Stomach smooth muscle (tissue), 2 donors: ENCODE measurements around the gene LRMDA.

ENCODE experiments used
- H3K27ac ChIP-seq: one replicate; pipeline ENCODE4 v1.7.0; 2013; ENCODE audit warnings: mild to moderate bottlenecking, low read length, inconsistent platforms
- H3K27me3 ChIP-seq, 2 donors: one replicate each; pipeline ENCODE4 v1.7.0; 2013; ENCODE audit warnings: low read length in 2 of 2; ENCODE audit not compliant: insufficient read depth in 2 of 2, control insufficient read depth in 1 of 2
- H3K36me3 ChIP-seq, 2 donors: one replicate each; pipeline ENCODE4 v1.7.0; 2013; ENCODE audit warnings: low read length in 2 of 2; ENCODE audit not compliant: control insufficient read depth in 2 of 2, insufficient read depth in 2 of 2
- H3K4me1 ChIP-seq: one replicate; pipeline ENCODE4 v1.7.0; 2013; ENCODE audit warnings: low read length; ENCODE audit not compliant: control insufficient read depth, insufficient read depth
- H3K4me3 ChIP-seq, 2 donors: one replicate each; pipeline ENCODE4 v1.7.0; 2013; ENCODE audit warnings: low read length in 2 of 2
- H3K9ac ChIP-seq, 2 donors: one replicate each; pipeline ENCODE4 v1.7.0; 2013; ENCODE audit warnings: low read length in 2 of 2, mild to moderate bottlenecking in 1 of 2
- H3K9me3 ChIP-seq, 2 donors: one replicate each; pipeline ENCODE4 v1.7.0; 2013; ENCODE audit warnings: low read length in 2 of 2; ENCODE audit not compliant: control insufficient read depth in 2 of 2
- donor health status: healthy.
- donor health status: Pancreatic carcinoma.

The LRMDA gene

DNA sequence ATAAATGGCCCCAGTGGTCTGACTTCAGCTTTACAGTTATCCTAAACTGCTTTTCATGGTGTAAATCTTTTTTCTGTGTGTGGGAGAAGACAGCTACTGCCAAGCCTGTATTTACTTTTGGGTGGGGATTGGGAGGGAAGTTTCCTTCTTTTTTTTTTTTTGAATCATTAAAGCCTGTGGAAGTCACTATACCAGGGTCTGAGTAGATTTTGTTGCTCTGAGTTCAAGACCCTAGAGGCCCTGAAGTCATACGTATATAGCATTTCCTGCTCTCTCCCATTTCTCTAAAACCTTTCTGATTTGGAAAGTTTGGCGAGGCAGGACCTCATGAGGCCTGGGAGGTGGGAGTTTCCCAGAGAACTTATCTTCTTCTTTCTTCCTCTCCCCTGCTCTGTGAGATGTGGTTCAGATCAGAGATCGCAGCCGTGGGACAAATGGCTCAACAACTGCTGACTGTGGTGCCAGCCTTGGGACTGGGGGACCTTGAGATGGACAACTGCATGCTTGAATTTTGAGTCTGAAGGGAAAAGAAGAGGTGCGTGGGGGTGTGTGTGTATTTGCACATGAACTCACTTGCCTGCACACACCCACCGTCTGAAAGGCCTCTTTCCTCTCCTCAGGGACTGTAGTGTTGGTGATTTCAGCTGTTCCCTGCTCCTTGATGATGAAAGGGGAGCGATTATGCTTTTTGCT, 18.1 kb downstream of the LRMDA start:
- H3K27me3 ChIP-seq: peaks cover 2 to 3% of the 10 kb centered on the region in 2 donors
- H3K27ac ChIP-seq: no peak overlapping the region
- H3K4me3 ChIP-seq: no peak overlapping the region
- no peaks in the 10 kb centered on the region for H3K36me3 ChIP-seq
- H3K9ac ChIP-seq: no peak overlapping the region
- H3K9me3 ChIP-seq: peaks cover 5 to 13% of the 10 kb centered on the region in 2 donors
- no peaks in the 10 kb centered on the region for H3K4me1 ChIP-seq

GRCh38 chr10:75450075-75450445, 18.6 kb downstream of the LRMDA start:
- H3K36me3 ChIP-seq: no peaks in the 10 kb centered on the region
- peaks cover 2 to 3% of the 10 kb centered on the region in 2 donors for H3K27me3 ChIP-seq
- no peak overlapping the region for H3K27ac ChIP-seq
- H3K4me3 ChIP-seq: no peak overlapping the region
- peaks cover 5 to 9% of the 10 kb centered on the region in 2 donors for H3K9me3 ChIP-seq
- no peaks in the 10 kb centered on the region for H3K4me1 ChIP-seq
- H3K9ac ChIP-seq: no peak overlapping the region

- H3K4me3 ChIP-seq: no peak overlapping the region
- H3K4me1 ChIP-seq: no peaks in the 10 kb centered on the region
- H3K27ac ChIP-seq: no peak overlapping the region
- no peak overlapping the region for H3K9ac ChIP-seq
- H3K36me3 ChIP-seq: no peaks in the 10 kb centered on the region
- peaks cover 2 to 3% of the 10 kb centered on the region in 2 donors for H3K27me3 ChIP-seq
- peaks cover 3 to 8% of the 10 kb centered on the region in 2 donors for H3K9me3 ChIP-seq
These were observed 19.5 kb downstream of the LRMDA start for GRCh38 chr10:75450644-75451640.

DNA sequence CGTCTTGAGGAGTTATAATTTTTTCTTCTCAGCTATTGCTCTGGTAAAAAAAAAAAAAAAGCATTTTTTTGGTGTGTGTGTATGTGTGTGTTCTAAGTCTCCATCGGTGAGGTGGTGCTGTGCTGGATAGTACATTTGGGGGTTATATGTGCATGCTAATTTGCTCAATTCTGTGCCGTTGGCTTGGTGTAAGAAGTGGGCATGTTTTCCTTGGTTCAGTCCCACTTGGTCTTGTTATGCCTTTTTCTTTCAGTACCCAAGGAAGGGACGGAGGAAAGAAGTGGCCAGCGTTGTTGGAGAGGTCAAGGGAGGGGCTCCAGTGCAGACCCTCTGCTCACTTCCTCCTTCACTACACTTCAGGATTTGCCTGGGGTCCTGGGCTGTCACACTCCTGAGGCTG, 20.4 kb downstream of the LRMDA start:
- Histone ChIP-seq H3K27ac (no peak overlapping the region), H3K27me3 (peaks cover under 1 to 2% of the 10 kb centered on the region in 2 donors), H3K36me3 (no peaks in the 10 kb centered on the region), H3K4me1 (no peaks in the 10 kb centered on the region), H3K9me3 (no peaks in the 10 kb centered on the region), H3K9ac (no peak overlapping the region), H3K4me3 (peak overlapping the region in 1 of 2 donors; percentile 15)

DNA sequence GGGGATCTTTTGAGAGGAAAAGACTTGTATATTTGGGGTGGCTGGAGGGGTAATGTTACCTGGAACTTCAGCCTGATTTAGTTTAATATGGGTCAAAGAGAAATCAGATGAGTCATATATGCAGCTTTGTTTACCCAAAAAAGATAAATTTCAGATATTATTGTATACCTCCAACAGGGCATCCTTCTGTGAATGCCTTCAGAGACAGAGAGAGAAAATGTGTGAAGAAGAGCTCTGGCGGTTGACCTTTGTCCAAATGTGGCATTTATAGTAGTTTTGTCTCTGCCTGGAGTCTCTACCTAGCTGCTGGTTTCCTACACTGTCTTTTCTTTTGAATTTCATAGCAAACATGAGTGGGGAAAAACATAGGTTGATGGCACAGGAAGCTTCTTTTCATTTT, 21.6 kb downstream of the LRMDA start:
- Histone ChIP-seq H3K27ac (no peak overlapping the region), H3K4me1 (no peaks in the 10 kb centered on the region), H3K9me3 (no peaks in the 10 kb centered on the region), H3K4me3 (no peak overlapping the region), H3K9ac (no peak overlapping the region), H3K27me3 (peaks cover 0 to 2% of the 10 kb centered on the region in 2 donors), H3K36me3 (no peaks in the 10 kb centered on the region)

GRCh38 chr10:75456122-75456521, 24.7 kb downstream of the LRMDA start:
- no peak overlapping the region for H3K4me3 ChIP-seq
- peaks cover 0 to 2% of the 10 kb centered on the region in 2 donors for H3K27me3 ChIP-seq
- H3K9ac ChIP-seq: no peak overlapping the region

GRCh38 chr10:75460059-75460458, 28.6 kb downstream of the LRMDA start:
- Histone ChIP-seq H3K27ac (no peak overlapping the region), H3K9me3 (no peaks in the 10 kb centered on the region), H3K4me3 (no peak overlapping the region), H3K9ac (no peak overlapping the region), H3K36me3 (no peaks in the 10 kb centered on the region), H3K4me1 (no peaks in the 10 kb centered on the region), H3K27me3 (no peaks in the 10 kb centered on the region)

More at GRCh38 chr10:75456122-75456521, 24.7 kb downstream of the LRMDA start:
- H3K27ac ChIP-seq: no peak overlapping the region
- H3K4me1 ChIP-seq: no peaks in the 10 kb centered on the region
- H3K9me3 ChIP-seq: no peaks in the 10 kb centered on the region
- H3K36me3 ChIP-seq: no peaks in the 10 kb centered on the region

DNA sequence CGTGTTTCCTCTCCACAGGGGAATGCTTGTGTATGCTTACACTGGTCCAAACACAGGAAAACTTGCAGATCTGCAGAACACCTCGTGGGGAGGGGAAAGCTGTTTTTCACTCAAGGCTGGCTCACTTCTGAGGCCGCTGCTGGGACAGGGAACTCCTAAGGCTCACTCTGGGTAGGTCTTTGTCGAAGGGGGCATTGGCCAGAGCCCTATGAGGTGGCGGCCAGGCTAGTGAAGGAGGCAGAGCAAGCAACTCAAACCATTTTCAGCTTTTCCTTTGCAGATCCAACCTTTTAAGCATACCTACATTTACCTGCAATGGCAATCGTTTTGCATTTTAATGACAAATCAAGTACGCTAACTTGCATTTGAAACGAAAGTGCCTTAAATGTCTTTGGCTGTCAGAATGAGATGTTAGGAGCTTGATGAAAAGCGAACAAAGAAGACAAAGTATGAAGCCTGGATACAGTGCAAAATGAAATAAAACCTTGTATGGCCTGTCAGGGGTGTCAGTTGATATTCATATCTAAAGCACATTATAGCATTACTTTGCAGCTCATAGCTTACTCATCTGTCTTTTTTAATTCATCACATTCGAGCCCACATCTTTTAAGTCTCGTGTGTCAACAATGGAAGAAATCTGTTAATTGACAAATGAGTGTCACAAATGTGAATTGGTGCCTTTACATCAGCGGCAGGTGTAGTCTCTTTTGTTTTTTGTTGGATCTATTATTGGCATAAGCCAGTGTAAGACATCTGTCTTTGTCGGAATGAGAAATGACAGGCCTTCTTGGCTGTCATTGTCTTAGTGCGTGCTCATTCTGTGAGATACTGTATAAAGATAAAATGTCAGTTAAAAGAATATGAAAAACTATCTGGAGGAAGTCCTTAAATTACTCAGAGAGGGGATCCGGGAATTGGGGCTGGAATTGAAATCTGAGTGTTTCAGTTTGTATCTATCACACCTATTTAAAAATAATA, 30.5 kb downstream of the LRMDA start:
- Histone ChIP-seq H3K4me1 (peaks cover 5% of the 10 kb centered on the region), H3K36me3 (no peaks in the 10 kb centered on the region), H3K9ac (no peak overlapping the region), H3K27ac (no peak overlapping the region), H3K27me3 (no peaks in the 10 kb centered on the region), H3K4me3 (no peak overlapping the region), H3K9me3 (no peaks in the 10 kb centered on the region)

GRCh38 chr10:75462865-75463264, 31.4 kb downstream of the LRMDA start:
- no peaks in the 10 kb centered on the region for H3K27me3 ChIP-seq
- H3K9ac ChIP-seq: no peak overlapping the region
- peaks cover 5% of the 10 kb centered on the region for H3K4me1 ChIP-seq
- H3K27ac ChIP-seq: no peak overlapping the region
- no peaks in the 10 kb centered on the region for H3K9me3 ChIP-seq
- H3K4me3 ChIP-seq: no peak overlapping the region
- no peaks in the 10 kb centered on the region for H3K36me3 ChIP-seq
